ENCODE results near the gene NEMP1. TPM values are rescaled to one million over a fixed set of nuclear protein-coding genes. Genes with fewer than 3 reads are reported as not detected.

The NEMP1 gene
- total RNA-seq, 1 donor from 2014 or later = 14.1 TPM

DNA sequence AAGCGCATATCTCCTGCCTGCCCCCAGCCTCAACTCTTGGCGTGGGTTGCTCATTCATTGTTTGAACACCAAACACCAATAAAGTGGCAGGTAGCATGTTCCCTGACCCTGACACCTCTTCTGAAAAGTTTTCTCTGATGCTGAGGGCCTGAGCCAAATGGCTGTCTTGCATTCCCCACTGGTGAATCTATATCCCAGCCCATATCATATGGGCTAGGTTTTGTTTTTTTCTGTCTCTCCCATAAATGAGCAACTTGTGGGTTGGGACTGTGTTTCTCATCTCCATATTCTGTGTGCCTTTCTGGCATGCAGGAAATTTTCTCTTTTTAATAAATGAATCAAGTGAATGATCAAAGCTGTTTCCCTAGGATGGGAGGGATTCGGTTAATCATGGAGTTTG lies 33.7 kb downstream of the NEMP1 start:
- no peak overlapping the region for H3K27ac ChIP-seq
- peaks cover 3% of the 10 kb centered on the region for H3K4me1 ChIP-seq
- H3K36me3 ChIP-seq = no peaks in the 10 kb centered on the region
- no peak for DNase-seq
- TF ChIP-seq, protein P1, sequence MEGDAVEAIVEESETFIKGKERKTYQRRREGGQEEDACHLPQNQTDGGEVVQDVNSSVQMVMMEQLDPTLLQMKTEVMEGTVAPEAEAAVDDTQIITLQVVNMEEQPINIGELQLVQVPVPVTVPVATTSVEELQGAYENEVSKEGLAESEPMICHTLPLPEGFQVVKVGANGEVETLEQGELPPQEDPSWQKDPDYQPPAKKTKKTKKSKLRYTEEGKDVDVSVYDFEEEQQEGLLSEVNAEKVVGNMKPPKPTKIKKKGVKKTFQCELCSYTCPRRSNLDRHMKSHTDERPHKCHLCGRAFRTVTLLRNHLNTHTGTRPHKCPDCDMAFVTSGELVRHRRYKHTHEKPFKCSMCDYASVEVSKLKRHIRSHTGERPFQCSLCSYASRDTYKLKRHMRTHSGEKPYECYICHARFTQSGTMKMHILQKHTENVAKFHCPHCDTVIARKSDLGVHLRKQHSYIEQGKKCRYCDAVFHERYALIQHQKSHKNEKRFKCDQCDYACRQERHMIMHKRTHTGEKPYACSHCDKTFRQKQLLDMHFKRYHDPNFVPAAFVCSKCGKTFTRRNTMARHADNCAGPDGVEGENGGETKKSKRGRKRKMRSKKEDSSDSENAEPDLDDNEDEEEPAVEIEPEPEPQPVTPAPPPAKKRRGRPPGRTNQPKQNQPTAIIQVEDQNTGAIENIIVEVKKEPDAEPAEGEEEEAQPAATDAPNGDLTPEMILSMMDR (IDR thresholded peaks at IDR 0.05) = no peak
- no peaks in the 10 kb centered on the region for H3K9me3 ChIP-seq
- ATAC-seq = no peak
- intact Hi-C loops (cut with DNase I) = no loop called here
- no peaks in the 10 kb centered on the region for H3K27me3 ChIP-seq
- H3K4me3 ChIP-seq = no peak overlapping the region

DNA sequence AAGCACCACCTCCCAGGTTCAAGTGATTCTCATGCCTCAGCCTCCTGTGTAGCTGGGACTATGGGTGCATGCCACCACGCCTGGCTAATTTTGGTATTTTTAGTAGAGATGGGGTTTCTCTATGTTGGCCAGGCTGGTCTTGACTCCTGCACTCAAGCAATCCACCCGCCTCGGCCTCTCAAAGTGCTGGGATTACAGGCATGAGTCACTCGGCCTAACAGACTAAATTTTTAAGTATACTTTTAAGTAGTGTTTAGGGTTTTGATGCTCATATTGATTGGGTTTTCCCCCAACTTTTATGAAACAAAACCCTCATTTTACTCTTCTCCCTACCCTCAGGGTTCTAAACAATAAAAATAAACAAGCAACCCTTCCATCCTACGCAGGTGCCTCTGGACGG lies 34.1 kb downstream of the NEMP1 start:
- TF ChIP-seq, protein P1 (IDR thresholded peaks at IDR 0.05) = no peak
- ATAC-seq (no peak), DNase-seq (no peak)
- no peaks in the 10 kb centered on the region for H3K9me3 ChIP-seq
- intact Hi-C loops (cut with DNase I) = no loop called here
- no peaks in the 10 kb centered on the region for H3K36me3 ChIP-seq
- peaks cover 3% of the 10 kb centered on the region for H3K4me1 ChIP-seq
- no peak overlapping the region for H3K27ac ChIP-seq
- H3K4me3 ChIP-seq = no peak overlapping the region
- H3K27me3 ChIP-seq = no peaks in the 10 kb centered on the region

DNA sequence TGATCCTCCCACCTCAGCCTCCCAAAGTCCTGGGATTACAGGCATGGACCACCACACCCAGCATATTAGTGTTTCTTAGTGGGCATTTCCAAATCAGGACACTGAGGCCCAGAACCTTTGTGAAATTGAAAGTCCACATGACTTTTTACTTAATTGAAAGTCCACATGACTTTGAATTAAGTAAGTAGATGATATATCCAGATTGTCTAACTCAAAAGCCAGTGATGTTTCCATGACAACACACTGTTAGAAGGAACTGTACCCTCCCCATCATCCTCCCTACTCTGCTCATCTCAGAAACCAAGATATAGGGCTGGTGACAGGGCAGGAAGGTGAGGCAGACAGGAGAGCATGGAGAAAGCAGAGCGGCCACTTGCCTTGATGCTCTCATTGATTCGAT lies 35.9 kb downstream of the NEMP1 start:
- Histone ChIP-seq H3K36me3 (no peaks in the 10 kb centered on the region), H3K27ac (no peak overlapping the region), H3K4me1 (no peaks in the 10 kb centered on the region), H3K4me3 (no peak overlapping the region), H3K9me3 (no peaks in the 10 kb centered on the region), H3K27me3 (no peaks in the 10 kb centered on the region)
- TF ChIP-seq, protein P1 (IDR thresholded peaks at IDR 0.05) = no peak
- ATAC-seq = no peak
- no peak for DNase-seq
- intact Hi-C loops (cut with DNase I) = no loop called here

DNA sequence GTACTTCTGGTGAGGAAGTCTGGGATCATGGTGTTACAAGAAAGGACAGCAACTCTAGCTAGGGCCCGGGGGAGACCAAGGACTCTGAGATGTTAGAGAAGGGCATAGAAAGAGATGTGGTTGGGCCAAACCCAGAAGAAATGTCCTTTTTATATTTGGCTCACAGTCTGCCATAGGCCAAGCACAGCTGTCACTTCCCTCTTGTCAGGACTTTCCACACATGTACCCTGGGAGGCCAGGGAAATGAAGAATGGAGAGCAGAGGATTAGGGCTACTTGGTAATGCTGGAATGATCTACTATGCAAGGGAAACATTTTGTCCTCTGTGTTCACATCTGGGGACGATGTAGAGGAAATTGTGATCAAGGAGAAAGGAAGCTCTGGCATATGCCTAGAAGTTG lies 37.8 kb downstream of the NEMP1 start:
- Histone ChIP-seq H3K36me3 (no peaks in the 10 kb centered on the region), H3K4me1 (no peaks in the 10 kb centered on the region), H3K27me3 (no peaks in the 10 kb centered on the region), H3K9me3 (no peaks in the 10 kb centered on the region), H3K4me3 (no peak overlapping the region), H3K27ac (no peak overlapping the region)
- ATAC-seq (no peak), DNase-seq (no peak)
- TF ChIP-seq, protein P1 (IDR thresholded peaks at IDR 0.05) = no peak
- intact Hi-C loops (cut with DNase I) = no loop called here

DNA sequence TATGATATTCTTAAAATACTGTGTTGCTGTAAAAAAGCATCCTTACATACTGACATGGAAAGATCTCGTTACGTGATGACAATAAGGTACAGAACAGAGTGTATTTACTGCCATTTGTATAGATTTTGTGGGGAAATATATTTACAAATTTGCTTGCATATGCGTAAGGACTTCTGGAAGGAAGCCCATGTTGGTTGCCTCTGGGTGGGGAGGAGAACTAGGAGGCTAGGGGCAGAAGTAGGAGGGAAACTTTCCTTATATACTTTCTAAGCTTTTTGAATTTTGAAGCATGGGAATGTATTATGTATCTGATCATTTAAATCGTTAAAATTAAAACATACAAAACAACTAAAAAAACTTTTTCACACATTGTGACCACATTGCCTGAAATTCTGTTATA lies 38.4 kb downstream of the NEMP1 start:
- no peaks in the 10 kb centered on the region for H3K9me3 ChIP-seq
- H3K27ac ChIP-seq = no peak overlapping the region
- no peak overlapping the region for H3K4me3 ChIP-seq
- DNase-seq = no peak
- intact Hi-C loops (cut with DNase I) = no loop called here
- no peaks in the 10 kb centered on the region for H3K4me1 ChIP-seq
- TF ChIP-seq, protein P1 (IDR thresholded peaks at IDR 0.05) = no peak
- H3K36me3 ChIP-seq = no peaks in the 10 kb centered on the region
- no peaks in the 10 kb centered on the region for H3K27me3 ChIP-seq
- no peak for ATAC-seq

Data from upper lobe of right lung (tissue), 1 donor.